GM21367 (cell line): ENCODE measurements around the gene SPAG9.
"Not testable (repeated sequence)": the region's sequence is repeated elsewhere in the genome, so short reads cannot be mapped to it uniquely, and the experiment has no call there.

ENCODE experiments used
- ATAC-seq: cut with Tn5 transposase; IDR thresholded peaks from one replicate; pipeline ENCODE4 v1.9.1; 2021; ENCODE audit not compliant: unreplicated experiment

The SPAG9 gene

GRCh38 chr17:51144266-51145022 lies 23.8 kb upstream of the SPAG9 start:
- no peak for ATAC-seq

- no peak for ATAC-seq
Measured at GRCh38 chr17:51142597-51142996, 21.9 kb upstream of the SPAG9 start.

DNA sequence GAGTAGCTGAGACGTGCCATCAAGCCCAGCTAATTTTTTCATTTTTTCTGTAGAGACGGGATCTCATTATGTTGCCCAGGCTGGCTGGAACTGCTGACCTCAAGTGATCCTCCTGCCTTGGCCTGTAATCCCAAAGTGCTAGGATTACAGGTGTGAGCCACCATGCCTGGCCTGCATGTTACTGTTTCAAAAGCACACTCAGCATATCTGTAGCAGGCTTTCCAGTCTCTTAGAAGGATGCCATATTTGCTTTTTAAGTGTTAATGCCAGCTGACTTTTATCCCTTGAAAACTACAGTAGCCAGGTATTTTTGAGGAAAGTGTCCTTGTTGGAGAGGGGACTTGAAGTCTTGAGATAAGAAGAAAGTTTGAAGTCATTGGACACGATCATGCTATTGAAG lies 15.3 kb upstream of the SPAG9 start:
- no peak for ATAC-seq

- ATAC-seq = no peak
Measured at GRCh38 chr17:51133365-51133764, 12.7 kb upstream of the SPAG9 start.

DNA sequence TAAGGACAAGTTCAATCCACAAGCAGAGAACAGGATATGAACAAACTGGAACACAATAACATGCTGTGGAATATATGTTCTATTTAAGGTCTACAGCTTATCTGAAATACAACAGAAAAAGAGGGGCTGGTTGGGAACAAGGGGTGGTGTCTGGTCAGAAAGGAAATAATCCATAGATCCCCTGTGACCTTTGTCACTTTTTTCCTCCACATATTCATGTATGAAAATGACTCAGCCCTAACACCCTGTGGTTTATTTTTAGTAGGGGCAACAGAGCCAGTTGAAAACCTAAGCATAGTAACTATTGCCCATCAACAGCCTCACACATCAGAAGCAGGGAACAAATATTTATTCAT lies 12.3 kb upstream of the SPAG9 start:
- peak; percentile 60 for ATAC-seq

- no peak for ATAC-seq
Measured at GRCh38 chr17:51128076-51128475, 7.4 kb upstream of the SPAG9 start.

GRCh38 chr17:51124640-51125503 lies 4.2 kb upstream of the SPAG9 start:
- ATAC-seq = no peak

DNA sequence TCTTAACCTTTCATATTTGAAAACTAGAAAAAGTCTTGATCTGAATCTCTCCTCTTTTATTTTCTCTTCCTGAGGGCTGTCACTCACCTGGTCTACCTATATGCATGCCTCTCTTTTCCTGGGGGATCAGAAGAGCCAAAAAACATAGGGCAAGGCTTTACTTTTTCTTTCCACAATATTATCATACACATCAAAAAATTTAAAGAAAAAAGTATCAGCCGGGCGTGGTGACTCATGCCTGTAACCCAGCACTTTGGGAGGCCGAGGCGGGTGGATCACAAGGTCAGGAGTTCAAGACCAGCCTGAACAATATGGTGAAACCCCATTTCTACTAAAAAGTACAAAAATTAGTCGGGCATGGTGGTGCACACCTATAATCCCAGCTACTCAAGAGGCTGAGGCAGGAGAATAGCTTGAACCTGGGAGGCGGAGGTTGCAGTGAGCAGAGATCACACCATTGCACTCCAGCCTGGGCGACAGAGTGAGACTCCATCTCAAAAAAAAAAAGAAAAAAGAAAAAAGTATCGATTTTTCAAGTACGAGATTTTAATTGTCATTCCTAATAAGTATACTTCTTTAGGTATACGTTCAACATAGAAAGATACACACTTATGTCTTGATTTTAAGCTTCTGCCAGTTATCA lies 1.9 kb upstream of the SPAG9 start:
- not testable (repeated sequence) for ATAC-seq

DNA sequence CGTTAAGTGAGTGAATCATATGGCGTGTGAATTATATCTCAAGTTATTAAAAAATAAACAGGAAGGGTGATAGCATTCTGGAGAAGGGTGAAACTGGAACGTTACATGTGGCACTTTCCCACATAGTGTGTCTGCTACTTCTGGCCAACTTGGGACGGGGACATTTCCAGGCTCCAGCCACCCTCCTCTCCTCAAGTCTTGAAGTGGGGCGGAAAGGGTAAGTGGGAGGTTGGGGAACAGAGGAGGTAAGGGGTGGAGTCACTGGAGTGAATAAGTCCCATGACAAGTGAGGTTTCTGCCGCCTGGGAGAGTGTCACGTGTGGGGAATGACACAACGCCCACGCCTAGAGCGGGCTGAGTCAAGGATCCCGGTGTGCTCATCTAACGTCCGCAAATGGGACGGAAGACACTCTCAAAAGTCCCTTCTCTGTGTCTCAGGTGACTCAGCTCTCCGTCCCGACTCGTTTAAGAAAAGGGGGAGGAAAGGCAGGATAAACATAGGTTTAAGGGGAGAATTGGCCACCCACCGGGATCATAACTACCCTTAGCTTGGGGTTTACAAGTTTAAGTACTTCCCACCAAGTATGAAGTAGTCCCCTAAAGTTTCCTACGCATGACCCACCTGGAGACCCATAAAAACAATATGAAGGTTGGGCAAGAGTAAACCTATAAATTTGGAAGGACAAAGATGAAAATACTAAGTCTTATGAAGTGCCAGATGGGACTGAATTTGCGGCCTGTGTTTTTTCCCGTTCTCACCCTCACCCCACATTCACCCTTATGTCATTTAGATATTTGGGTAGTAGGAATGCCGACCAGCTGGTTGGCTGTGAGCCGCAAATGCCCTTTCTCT lies 1.2 kb upstream of the SPAG9 start:
- ATAC-seq = peak; percentile 33

DNA sequence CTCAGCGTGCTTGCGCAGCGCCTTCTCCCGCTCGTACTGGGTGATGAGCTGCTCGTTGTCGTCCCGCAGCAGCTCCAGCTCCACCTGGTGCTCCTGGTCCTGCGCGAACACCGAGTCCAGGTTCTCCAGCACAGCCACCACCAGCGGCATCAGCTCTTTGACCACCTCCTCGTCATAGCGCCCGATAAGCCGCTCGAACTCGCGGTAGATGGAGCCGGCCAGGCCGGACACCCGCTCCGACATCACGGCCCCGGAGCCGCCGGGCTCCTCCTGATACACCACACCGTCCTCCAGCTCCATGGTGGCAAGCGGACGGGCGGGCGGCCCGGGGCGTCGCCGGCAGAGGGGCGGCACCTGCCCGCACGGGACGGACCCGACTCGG lies 320 bp downstream of the SPAG9 start:
- peak; percentile 19 for ATAC-seq

- peak; percentile 20 for ATAC-seq
Measured at GRCh38 chr17:51119415-51120356, 982 bp downstream of the SPAG9 start.

DNA sequence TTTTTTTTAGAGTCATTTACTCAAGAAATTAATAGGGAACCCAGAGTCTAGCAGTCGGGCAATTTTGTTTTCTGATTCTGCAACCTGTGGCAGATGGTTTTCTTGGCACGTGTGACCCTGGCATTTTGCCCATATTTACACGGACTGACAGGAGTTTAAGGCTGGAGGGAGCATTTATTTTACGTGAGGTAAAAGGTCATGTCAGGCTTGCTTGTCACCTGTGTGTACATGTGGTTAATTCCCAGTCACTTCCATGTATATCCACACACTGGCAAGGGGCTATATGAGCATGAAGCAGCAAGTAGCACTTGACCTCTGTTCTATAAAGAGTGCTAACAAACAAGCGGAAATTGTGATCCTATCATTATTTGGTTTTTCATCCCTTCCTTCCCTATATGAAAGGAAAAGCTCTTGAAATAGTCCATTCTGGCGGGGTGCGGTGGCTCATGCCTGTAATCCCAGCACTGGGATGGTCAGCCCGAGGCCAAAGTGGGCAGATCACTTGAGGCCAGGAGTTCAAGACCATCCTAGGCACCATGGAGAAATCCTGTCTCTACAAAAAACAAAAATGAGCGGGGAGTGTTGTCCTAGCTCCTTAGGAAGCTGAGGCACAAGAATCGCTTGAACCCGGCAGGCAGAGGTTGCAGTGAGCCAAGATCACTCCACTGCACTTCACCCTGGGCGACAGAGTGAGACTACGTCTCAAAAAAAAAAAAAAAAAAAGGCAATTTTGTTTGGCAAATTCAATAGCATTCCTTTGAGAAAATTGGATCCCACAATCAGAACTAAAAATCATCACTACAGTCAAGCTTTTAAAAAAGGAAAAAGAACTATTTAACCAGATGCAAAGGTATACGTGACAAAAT lies 2.1 kb downstream of the SPAG9 start:
- no peak for ATAC-seq

DNA sequence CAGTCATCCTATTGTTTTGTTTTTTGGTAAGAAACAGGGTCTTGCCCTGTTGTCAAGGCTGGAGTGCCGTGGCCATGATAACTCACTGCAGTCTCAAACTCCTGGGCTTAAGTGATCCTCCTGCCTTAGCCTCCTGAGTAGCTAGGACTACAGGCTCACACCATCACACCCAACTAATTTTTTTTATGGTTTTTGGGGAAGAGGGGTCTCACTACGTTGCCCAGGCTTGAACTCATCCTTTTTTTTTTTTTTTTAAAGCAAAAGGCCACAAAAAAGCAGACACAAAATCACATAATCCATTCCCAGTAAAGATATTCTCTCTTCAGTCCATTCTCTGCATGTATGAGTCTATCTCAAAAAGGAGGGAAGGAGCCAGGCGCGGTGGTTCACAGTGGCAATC lies 5.5 kb downstream of the SPAG9 start:
- ATAC-seq = no peak

DNA sequence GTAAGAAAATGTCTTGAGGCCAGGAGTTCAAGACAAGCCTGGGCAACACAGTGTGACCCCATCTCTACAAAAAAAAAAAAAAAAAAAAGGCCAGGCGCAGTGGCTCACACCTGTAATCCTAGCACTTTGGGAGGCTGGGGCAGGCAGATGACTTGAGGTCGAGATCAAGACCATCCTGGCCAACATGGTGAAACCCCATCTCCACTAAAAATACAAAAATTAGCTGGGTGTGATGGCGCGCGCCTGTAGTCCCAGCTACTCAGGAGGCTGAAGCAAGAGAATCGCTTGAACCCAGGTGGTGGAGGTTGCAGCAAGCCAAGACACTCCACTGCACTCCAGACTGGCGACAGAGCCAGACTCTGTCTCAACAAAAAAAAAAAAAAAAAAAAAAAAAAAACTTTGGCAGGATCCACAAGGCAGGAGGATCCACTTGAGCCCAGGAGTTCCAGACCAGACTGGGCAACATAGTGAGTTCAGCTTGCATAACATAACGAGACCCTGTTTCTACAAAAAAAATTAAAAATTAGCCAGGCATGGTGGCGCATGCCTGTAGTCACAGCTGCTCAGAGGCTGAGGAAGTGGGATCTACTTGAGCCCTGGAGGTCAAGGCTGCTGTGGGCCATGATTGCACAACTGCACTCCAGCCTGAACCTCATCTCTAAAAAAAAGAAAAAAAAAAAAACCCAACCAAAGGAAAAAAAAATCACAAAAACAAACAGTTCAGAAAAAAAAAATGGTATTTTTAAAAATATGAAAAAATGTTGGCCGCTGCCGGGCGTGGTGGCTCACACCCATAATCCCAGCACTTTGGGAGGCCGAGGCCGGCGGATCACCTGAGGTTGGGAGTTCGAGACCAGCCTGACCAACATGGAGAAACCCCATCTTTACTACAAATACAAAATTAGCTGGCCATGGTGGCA lies 8.1 kb downstream of the SPAG9 start:
- ATAC-seq = not testable (repeated sequence)

DNA sequence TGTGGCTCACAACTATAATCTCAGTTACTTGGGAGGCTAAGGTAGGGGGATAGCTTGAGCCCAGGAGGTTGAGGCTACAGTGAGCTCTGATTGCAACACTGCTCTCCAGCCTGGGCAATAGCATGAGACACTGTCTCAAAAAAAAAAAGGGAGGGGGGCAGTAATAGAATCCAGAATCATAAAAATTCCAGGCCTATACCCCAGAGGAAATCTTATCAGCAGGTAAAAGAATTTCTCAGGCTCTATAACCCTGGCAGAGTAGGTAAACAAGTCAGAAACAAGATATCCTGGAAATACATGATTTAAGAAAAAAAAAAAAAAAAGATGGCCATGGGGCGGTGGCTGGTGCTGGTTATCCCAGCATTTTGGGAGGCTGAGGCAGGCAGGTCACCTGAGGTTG lies 12.9 kb downstream of the SPAG9 start:
- no peak for ATAC-seq

GRCh38 chr17:51103451-51103850 lies 17.2 kb downstream of the SPAG9 start:
- no peak for ATAC-seq

DNA sequence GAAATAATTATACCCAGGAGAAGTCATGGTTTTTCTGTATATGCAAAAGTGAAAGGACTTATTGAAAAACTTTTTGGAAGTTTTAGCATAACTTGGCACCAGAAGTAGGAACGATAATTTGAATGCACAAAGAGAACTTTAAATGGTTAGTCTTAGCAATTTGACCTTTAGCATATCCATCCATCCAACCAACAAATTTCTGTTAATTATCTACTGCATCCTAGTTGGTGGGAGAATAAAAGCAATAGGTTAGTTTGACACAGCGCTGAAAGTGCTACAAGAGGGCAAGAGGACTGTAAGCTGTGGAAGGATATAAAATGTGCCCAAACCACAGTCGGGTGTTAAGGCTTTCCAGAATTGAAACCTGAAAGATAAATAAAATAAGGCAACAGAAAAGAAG lies 17.6 kb downstream of the SPAG9 start:
- no peak for ATAC-seq
